ENCODE results near the gene ADSS2.
"Not testable (repeated sequence)": the region's sequence is repeated elsewhere in the genome, so short reads cannot be mapped to it uniquely, and the experiment has no call there.

Gene ADSS2

DNA sequence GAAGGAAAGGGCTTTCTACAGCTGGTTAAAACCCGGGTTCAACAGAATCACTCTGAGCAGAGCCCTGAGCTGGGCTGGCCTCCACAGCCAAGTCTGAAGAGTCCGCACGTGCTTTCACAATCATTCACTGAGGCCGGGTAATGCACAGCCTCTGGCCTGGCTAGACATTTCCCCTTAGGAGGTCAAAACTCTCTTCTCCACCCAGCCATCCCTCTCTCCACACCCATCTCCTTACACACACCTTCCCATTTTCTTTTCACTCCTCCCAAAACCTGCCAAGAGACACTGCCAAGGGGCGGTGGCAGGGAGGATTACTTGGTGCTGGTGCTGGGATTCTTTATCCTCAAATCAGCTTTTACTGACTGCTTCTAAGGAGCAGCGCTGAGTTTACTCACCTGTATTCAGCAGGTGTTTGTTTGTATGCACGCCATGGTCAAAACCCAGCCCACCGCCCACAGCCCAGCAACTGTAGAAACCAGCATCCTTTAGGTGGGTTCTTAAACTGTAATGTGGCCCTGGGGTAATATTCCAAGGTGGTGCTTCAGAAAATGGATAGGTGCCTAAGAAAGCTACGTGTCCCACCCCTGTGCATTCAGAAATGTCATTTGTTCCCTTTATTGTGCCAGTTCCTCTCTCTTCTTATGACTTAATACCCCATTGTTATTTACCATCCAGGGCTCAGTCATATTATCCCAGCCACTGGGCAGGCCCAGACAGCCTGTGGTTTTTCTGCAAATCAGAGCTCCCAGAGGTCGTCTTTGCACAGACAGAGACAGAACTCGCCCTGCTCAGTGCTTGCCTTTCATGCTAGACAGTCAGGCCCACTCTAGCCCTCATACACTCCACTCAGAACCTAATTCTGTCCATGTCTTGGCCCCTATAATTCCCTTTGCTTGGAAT lies 80.2 kb downstream of the ADSS2 start:
- Histone ChIP-seq H3K9ac (ENCODE audit: low read length) (no peak overlapping the region), H3K4me3 (ENCODE audit: low read depth in 1 of 2, low read length in 2 of 2) (no peak overlapping the region), H3K4me1 (ENCODE audit: insufficient read depth, low read length) (no peaks in the 10 kb centered on the region), H3K27ac (ENCODE audit: low read depth, low read length) (no peak overlapping the region), H3K36me3 (ENCODE audit: insufficient read depth, low read length) (no peaks in the 10 kb centered on the region), H3K27me3 (ENCODE audit: control insufficient read depth in 1 of 2, insufficient read depth in 2 of 2, low read length in 2 of 2) (no peaks in the 10 kb centered on the region), H3K9me3 (ENCODE audit: low read length) (no peaks in the 10 kb centered on the region)

DNA sequence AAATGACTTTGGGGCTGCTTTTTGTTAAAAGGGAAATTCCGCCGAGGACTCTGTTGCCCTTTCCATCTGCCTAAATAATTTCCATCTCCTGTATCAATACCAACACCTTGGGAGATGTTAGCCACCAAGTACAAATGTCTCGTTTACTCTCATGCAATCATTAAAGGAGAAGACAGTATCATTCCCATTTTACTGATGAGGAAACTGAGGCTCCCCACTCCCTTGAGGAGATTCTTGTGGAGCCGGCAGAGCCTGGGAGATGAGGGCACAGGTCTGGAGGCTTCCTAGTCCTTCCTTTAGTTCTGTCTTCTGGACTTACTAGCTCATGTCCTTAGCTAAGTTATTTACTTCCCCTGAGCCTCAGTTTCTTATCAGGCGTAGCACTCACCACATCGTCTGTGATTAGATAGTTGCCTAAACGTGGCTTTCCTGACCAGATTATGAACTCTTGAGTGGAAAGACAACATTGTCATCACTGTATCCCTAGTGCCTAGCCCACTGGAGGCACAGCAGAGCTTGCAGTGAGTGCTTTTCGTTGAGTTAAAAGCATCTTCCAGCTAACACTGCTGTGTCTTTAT lies 81.6 kb downstream of the ADSS2 start:
- no peaks in the 10 kb centered on the region for H3K36me3 ChIP-seq (ENCODE audit: insufficient read depth, low read length)
- H3K27me3 ChIP-seq (ENCODE audit: control insufficient read depth in 1 of 2, insufficient read depth in 2 of 2, low read length in 2 of 2), result no peaks in the 10 kb centered on the region
- no peak overlapping the region for H3K9ac ChIP-seq (ENCODE audit: low read length)
- no peaks in the 10 kb centered on the region for H3K9me3 ChIP-seq (ENCODE audit: low read length)
- H3K4me3 ChIP-seq (ENCODE audit: low read depth in 1 of 2, low read length in 2 of 2), result no peak overlapping the region
- H3K4me1 ChIP-seq (ENCODE audit: insufficient read depth, low read length), result no peaks in the 10 kb centered on the region
- H3K27ac ChIP-seq (ENCODE audit: low read depth, low read length), result no peak overlapping the region

DNA sequence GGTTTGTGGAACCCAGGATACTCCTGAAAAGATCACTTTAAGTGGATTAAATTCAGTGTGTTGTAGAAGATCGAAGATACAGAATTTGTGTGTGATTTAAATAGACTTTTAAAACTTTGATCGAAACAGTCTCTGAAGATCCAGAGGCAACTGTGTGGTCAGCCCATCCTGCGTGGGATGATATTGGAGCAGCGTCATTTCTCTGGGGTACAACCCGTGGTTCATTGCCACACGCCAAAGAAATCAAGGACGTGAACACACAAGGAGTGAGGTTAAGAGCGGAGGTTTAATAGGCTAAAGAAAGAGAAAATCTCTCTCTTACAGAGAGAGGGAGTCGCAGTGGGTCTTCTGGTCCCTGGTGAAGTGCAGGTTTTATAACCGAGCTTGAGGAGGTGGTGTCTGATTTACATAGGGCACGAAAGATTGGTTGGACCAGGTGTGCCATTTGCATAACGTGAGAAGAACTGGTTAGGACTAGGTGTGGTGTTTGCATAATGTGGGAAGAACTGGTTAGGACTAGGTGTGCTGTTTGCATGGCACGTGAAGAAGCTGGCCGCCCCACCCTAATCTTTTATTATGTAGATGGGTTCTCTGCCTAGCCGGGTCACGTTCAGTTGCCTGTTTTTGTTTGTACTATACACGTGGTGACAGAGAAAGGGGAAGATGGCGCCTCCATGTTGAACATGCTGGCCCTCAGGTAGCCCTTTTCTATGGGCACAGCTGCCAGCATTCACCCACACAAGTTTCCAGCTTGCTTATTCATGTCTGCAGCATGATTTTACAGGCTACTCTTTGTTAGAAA lies 82.3 kb downstream of the ADSS2 start:
- no peak overlapping the region for H3K4me3 ChIP-seq (ENCODE audit: low read depth in 1 of 2, low read length in 2 of 2)
- H3K4me1 ChIP-seq (ENCODE audit: insufficient read depth, low read length), result no peaks in the 10 kb centered on the region
- H3K27me3 ChIP-seq (ENCODE audit: control insufficient read depth in 1 of 2, insufficient read depth in 2 of 2, low read length in 2 of 2), result no peaks in the 10 kb centered on the region
- H3K36me3 ChIP-seq (ENCODE audit: insufficient read depth, low read length), result no peaks in the 10 kb centered on the region
- H3K9me3 ChIP-seq (ENCODE audit: low read length), result no peaks in the 10 kb centered on the region
- H3K27ac ChIP-seq (ENCODE audit: low read depth, low read length), result no peak overlapping the region
- no peak overlapping the region for H3K9ac ChIP-seq (ENCODE audit: low read length)

DNA sequence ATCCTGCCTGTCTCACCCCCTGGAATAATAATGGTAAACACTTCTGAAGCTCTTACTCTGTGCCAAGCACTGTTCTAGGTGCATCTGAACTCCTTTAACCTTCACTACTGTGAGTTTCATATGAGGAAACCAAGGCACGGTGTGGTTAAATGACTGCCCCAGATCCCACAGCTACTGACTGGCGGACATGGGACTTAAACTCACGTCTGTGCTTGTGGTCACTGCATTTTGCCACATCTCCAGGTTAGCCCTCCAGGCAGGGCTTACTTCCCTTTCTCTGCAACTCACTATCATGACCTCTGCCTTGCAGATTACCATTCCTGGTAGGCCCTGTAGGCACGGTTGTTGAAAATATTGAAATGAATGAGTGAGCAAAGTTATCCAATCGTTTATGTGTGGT lies 83.4 kb downstream of the ADSS2 start:
- Histone ChIP-seq H3K27me3 (ENCODE audit: control insufficient read depth in 1 of 2, insufficient read depth in 2 of 2, low read length in 2 of 2) (no peaks in the 10 kb centered on the region), H3K27ac (ENCODE audit: low read depth, low read length) (no peak overlapping the region), H3K9me3 (ENCODE audit: low read length) (no peaks in the 10 kb centered on the region), H3K9ac (ENCODE audit: low read length) (no peak overlapping the region), H3K4me1 (ENCODE audit: insufficient read depth, low read length) (no peaks in the 10 kb centered on the region), H3K4me3 (ENCODE audit: low read depth in 1 of 2, low read length in 2 of 2) (no peak overlapping the region), H3K36me3 (ENCODE audit: insufficient read depth, low read length) (no peaks in the 10 kb centered on the region)

DNA sequence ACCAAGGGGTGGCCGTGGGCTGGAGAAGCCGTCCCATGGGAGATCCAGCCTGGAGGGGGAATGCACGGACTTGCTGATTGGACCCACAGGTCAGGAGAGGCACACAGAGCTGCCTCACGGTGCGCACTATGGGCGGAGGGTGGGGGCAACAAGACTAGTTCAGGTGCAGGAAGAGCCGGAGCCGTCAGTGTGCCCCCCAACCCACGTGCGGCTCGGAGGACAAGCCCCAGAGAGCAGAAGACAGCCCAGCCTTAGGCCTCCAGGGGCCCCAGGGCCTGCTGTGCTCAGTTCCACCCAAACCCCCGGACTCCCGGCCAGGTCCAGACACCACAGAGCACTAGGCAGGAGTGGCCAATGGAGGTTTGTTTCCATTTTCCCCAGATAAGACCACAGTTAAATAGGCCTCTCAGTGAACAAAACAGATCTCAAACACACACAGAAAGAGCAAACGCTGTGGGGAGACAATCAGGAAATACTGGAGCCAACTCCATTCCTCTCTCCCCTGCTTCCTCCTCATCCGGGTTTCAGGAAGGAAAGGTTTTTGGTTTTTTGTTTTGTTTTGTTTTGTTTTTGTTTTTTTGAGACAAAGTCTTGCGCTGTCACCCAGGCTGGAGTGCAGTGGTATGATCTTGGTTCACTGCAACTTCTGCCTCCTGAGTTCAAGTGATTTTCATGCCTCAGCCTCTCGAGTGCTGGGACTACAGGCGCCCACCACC lies 84.2 kb downstream of the ADSS2 start:
- H3K4me3 ChIP-seq (ENCODE audit: low read depth in 1 of 2, low read length in 2 of 2), result no peak overlapping the region
- H3K27me3 ChIP-seq (ENCODE audit: control insufficient read depth in 1 of 2, insufficient read depth in 2 of 2, low read length in 2 of 2), result no peaks in the 10 kb centered on the region
- no peak overlapping the region for H3K9ac ChIP-seq (ENCODE audit: low read length)
- H3K27ac ChIP-seq (ENCODE audit: low read depth, low read length), result no peak overlapping the region
- peaks cover under 1% of the 10 kb centered on the region for H3K4me1 ChIP-seq (ENCODE audit: insufficient read depth, low read length)
- no peaks in the 10 kb centered on the region for H3K36me3 ChIP-seq (ENCODE audit: insufficient read depth, low read length)
- H3K9me3 ChIP-seq (ENCODE audit: low read length), result no peaks in the 10 kb centered on the region

DNA sequence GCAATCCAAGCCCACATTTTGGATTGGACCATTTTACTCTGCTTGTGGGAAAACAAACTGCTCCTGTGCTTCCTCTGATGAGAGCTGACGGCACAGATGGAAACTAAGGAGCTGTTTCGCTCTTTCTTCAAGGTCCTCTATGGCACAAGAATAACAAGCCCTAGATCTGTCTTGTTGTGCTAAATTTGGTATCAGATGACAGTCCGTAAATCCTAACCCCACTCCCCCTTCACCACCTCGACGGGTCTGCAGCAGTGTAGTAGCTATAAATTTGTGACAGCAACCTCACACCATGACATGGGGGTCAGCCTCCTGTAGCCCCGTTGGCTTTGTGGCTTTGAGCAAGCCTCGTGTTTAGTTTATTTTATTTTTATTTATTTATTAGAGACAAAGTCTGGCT lies 85.9 kb downstream of the ADSS2 start:
- Histone ChIP-seq H3K27ac (ENCODE audit: low read depth, low read length) (no peak overlapping the region), H3K27me3 (ENCODE audit: control insufficient read depth in 1 of 2, insufficient read depth in 2 of 2, low read length in 2 of 2) (no peaks in the 10 kb centered on the region), H3K9me3 (ENCODE audit: low read length) (no peaks in the 10 kb centered on the region), H3K4me3 (ENCODE audit: low read depth in 1 of 2, low read length in 2 of 2) (no peak overlapping the region), H3K36me3 (ENCODE audit: insufficient read depth, low read length) (no peaks in the 10 kb centered on the region), H3K9ac (ENCODE audit: low read length) (no peak overlapping the region), H3K4me1 (ENCODE audit: insufficient read depth, low read length) (peaks cover 9% of the 10 kb centered on the region)

DNA sequence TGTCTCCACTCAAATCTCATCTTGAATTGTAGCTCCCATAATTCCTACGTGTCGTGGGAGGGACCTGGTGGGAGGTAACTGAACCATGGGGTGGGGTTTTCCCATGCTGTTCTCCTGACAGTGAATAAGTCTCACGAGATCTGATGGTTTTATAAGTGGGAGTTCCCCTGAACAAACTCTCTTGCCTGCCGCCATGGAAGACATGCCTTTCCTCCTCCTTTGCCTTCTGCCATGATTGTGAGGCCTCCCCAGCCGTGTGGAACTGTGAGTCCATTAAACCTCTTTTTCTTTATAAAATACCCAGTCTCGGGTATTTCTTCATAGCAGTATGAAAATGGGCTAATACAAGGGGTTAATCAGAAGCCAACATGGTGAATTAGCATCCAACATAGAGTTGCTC lies 86.4 kb downstream of the ADSS2 start:
- not testable (repeated sequence) for H3K4me1 ChIP-seq (ENCODE audit: insufficient read depth, low read length); H3K27me3 ChIP-seq (ENCODE audit: control insufficient read depth in 1 of 2, insufficient read depth in 2 of 2, low read length in 2 of 2); H3K27ac ChIP-seq (ENCODE audit: low read depth, low read length); H3K4me3 ChIP-seq (ENCODE audit: low read depth in 1 of 2, low read length in 2 of 2); H3K9ac ChIP-seq (ENCODE audit: low read length); H3K36me3 ChIP-seq (ENCODE audit: insufficient read depth, low read length); H3K9me3 ChIP-seq (ENCODE audit: low read length)

DNA sequence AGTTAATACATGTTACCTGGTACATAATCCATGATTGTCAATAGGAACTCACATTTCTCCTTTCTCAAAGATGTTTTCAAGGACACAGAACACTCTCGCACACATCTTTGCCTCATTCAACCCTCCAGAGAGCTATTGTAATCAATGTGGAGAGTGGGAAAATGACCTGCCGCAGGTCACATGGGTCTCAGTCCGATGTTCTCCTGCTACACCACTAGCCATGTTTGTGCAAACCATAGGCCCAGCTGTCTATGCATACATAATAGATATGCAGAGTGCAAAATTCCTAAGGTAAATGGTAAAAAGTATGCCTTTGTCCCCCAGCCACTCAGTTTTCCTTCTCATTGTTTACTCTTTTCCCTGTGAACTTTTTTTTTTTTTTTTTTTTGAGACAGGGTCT lies 89.2 kb downstream of the ADSS2 start:
- Histone ChIP-seq H3K9ac (ENCODE audit: low read length) (no peak overlapping the region), H3K9me3 (ENCODE audit: low read length) (no peaks in the 10 kb centered on the region), H3K4me1 (ENCODE audit: insufficient read depth, low read length) (peaks cover 9% of the 10 kb centered on the region), H3K27me3 (ENCODE audit: control insufficient read depth in 1 of 2, insufficient read depth in 2 of 2, low read length in 2 of 2) (no peaks in the 10 kb centered on the region), H3K27ac (ENCODE audit: low read depth, low read length) (no peak overlapping the region), H3K36me3 (ENCODE audit: insufficient read depth, low read length) (no peaks in the 10 kb centered on the region), H3K4me3 (ENCODE audit: low read depth in 1 of 2, low read length in 2 of 2) (peak overlapping the region in 1 of 2 donors; percentile 56)

DNA sequence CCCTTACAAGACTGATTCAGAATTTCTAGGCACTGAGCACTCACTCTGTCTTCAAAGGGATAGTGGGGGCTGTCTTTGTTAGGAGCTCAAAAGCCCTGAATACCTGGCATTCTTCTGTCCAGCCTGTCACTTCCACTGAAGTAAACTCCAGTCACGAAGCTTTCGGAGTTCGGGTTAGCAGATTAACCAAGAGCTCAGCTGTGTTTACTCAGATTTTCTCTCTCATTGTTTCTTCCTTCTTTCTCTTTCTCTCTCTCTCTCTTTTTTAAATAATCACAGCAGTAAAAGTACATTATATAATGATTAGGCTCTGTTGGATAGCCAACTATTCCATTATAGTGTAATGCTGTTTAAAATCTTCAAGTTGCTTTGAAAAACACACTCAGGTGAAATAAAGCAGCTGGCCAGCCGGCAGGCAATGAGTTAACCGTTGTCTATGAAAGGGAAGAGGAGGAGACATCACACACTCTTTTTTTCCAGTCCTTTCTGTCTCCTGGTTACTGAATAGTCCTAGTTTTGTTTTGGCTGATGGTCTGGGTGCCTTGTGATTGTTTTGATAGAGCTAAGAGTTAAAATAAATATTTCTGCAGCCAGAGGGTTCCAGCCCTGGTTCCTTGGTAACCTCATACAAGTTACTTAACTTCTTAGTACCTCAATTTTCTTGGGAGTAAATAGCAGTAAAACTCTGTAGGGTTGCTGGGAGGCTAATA lies 89.8 kb downstream of the ADSS2 start:
- H3K27me3 ChIP-seq (ENCODE audit: control insufficient read depth in 1 of 2, insufficient read depth in 2 of 2, low read length in 2 of 2), result no peaks in the 10 kb centered on the region
- no peaks in the 10 kb centered on the region for H3K36me3 ChIP-seq (ENCODE audit: insufficient read depth, low read length)
- peaks cover 9% of the 10 kb centered on the region for H3K4me1 ChIP-seq (ENCODE audit: insufficient read depth, low read length)
- no peak overlapping the region for H3K9ac ChIP-seq (ENCODE audit: low read length)
- H3K9me3 ChIP-seq (ENCODE audit: low read length), result no peaks in the 10 kb centered on the region
- no peak overlapping the region for H3K27ac ChIP-seq (ENCODE audit: low read depth, low read length)
- H3K4me3 ChIP-seq (ENCODE audit: low read depth in 1 of 2, low read length in 2 of 2), result peak overlapping the region; percentile 18 to 56

Measured in muscle layer of colon (tissue), 2 donors.